HCT116 (cell line): ENCODE results near the gene PDK4.

ENCODE experiments used
- CEBPB ChIP-seq: IDR thresholded peaks from 2 replicates; pipeline ENCODE4 v1.6.1; 2012; ENCODE audit warnings: low read depth
- EZH2phosphoT487 ChIP-seq: fragments of 200-600 bp; IDR thresholded peaks from 2 replicates; pipeline ENCODE4 v1.6.1; 2018; ENCODE audit warnings: antibody characterized with exemption, borderline replicate concordance
- POLR2A ChIP-seq: IDR thresholded peaks from 2 replicates; pipeline ENCODE4 v1.7.0; 2011; ENCODE audit warnings: borderline replicate concordance; ENCODE audit not compliant: insufficient read depth, insufficient read length; ENCODE audit errors: extremely low read depth
- POLR2AphosphoS5 ChIP-seq: IDR thresholded peaks from 2 replicates; pipeline ENCODE4 v1.6.1; 2011; ENCODE audit warnings: mild to moderate bottlenecking, low read depth, low read length, moderate library complexity
- RAD21 ChIP-seq: IDR thresholded peaks from 2 replicates; pipeline ENCODE4 v1.6.1; 2012; ENCODE audit warnings: low read depth, mild to moderate bottlenecking
- SIN3A ChIP-seq: IDR thresholded peaks from 2 replicates; pipeline ENCODE4 v1.6.1; 2012; ENCODE audit warnings: low read depth
- ZNF274 ChIP-seq: fragments of 200-500 bp; sonication (Bioruptor generic); IDR thresholded peaks from 2 replicates; pipeline ENCODE4 v1.6.1; 2014; ENCODE audit warnings: mild to moderate bottlenecking, low read depth, low read length, inconsistent platforms
- TF ChIP-seq, protein P1 (sequence below): IDR thresholded peaks from 2 replicates; pipeline ENCODE4 v1.6.1; 2012; ENCODE audit warnings: low read depth
- TF ChIP-seq, protein P2 (sequence below), 3 experiments: fragments of 200-600 bp in 1 of 3; sonication (generic) in 1 of 3; IDR thresholded peaks in 2 of 3; conservative IDR thresholded peaks in 1 of 3; 2 replicates each; pipeline ENCODE4 v1.5.1; 2012 to 2017; ENCODE audit warnings: low read depth in 2 of 3, low read length in 2 of 3, antibody characterized with exemption in 1 of 3, borderline replicate concordance in 1 of 3, control low read depth in 1 of 3, mild to moderate bottlenecking in 1 of 3, mixed read lengths in 1 of 3, mixed run types in 1 of 3, moderate library complexity in 1 of 3; ENCODE audit not compliant: insufficient read depth in 1 of 3
- TF ChIP-seq, protein P3 (sequence below): IDR thresholded peaks from 2 replicates; pipeline ENCODE4 v1.6.1; 2011; ENCODE audit warnings: mild to moderate bottlenecking, low read length, moderate library complexity; ENCODE audit not compliant: insufficient replicate concordance; ENCODE audit errors: extremely low read depth
- TF ChIP-seq, protein P4 (sequence below): IDR thresholded peaks from 2 replicates; pipeline ENCODE4 v1.6.1; 2012

GRCh38 chr7:95545007-95545615, 51.2 kb downstream of the PDK4 start:
- TF ChIP-seq, protein P1, sequence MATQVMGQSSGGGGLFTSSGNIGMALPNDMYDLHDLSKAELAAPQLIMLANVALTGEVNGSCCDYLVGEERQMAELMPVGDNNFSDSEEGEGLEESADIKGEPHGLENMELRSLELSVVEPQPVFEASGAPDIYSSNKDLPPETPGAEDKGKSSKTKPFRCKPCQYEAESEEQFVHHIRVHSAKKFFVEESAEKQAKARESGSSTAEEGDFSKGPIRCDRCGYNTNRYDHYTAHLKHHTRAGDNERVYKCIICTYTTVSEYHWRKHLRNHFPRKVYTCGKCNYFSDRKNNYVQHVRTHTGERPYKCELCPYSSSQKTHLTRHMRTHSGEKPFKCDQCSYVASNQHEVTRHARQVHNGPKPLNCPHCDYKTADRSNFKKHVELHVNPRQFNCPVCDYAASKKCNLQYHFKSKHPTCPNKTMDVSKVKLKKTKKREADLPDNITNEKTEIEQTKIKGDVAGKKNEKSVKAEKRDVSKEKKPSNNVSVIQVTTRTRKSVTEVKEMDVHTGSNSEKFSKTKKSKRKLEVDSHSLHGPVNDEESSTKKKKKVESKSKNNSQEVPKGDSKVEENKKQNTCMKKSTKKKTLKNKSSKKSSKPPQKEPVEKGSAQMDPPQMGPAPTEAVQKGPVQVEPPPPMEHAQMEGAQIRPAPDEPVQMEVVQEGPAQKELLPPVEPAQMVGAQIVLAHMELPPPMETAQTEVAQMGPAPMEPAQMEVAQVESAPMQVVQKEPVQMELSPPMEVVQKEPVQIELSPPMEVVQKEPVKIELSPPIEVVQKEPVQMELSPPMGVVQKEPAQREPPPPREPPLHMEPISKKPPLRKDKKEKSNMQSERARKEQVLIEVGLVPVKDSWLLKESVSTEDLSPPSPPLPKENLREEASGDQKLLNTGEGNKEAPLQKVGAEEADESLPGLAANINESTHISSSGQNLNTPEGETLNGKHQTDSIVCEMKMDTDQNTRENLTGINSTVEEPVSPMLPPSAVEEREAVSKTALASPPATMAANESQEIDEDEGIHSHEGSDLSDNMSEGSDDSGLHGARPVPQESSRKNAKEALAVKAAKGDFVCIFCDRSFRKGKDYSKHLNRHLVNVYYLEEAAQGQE = no peak
- TF ChIP-seq POLR2A = no peak
- TF ChIP-seq CEBPB = peak; percentile 34; the same call in 1 of the 2 replicates
- TF ChIP-seq, protein P2, sequence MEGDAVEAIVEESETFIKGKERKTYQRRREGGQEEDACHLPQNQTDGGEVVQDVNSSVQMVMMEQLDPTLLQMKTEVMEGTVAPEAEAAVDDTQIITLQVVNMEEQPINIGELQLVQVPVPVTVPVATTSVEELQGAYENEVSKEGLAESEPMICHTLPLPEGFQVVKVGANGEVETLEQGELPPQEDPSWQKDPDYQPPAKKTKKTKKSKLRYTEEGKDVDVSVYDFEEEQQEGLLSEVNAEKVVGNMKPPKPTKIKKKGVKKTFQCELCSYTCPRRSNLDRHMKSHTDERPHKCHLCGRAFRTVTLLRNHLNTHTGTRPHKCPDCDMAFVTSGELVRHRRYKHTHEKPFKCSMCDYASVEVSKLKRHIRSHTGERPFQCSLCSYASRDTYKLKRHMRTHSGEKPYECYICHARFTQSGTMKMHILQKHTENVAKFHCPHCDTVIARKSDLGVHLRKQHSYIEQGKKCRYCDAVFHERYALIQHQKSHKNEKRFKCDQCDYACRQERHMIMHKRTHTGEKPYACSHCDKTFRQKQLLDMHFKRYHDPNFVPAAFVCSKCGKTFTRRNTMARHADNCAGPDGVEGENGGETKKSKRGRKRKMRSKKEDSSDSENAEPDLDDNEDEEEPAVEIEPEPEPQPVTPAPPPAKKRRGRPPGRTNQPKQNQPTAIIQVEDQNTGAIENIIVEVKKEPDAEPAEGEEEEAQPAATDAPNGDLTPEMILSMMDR (IDR thresholded peaks at IDR 0.05 in 2 of 3, conservative IDR thresholded peaks at IDR 0.05 in 1 of 3; ENCODE audit: borderline replicate concordance in 1 of 3, insufficient read depth in 1 of 3, low read depth in 2 of 3, low read length in 2 of 3) = peak; percentile 61 to 80 (median 76); a peak in 5 of 6 replicates
- TF ChIP-seq, protein P3, sequence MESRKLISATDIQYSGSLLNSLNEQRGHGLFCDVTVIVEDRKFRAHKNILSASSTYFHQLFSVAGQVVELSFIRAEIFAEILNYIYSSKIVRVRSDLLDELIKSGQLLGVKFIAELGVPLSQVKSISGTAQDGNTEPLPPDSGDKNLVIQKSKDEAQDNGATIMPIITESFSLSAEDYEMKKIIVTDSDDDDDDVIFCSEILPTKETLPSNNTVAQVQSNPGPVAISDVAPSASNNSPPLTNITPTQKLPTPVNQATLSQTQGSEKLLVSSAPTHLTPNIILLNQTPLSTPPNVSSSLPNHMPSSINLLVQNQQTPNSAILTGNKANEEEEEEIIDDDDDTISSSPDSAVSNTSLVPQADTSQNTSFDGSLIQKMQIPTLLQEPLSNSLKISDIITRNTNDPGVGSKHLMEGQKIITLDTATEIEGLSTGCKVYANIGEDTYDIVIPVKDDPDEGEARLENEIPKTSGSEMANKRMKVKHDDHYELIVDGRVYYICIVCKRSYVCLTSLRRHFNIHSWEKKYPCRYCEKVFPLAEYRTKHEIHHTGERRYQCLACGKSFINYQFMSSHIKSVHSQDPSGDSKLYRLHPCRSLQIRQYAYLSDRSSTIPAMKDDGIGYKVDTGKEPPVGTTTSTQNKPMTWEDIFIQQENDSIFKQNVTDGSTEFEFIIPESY = no peak
- no peak for TF ChIP-seq ZNF274
- TF ChIP-seq, protein P4, sequence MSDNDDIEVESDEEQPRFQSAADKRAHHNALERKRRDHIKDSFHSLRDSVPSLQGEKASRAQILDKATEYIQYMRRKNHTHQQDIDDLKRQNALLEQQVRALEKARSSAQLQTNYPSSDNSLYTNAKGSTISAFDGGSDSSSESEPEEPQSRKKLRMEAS = no peak
- TF ChIP-seq POLR2AphosphoS5 = no peak
- TF ChIP-seq EZH2phosphoT487 = no peak
- TF ChIP-seq RAD21 = peak; percentile 76
- no peak for TF ChIP-seq SIN3A
